IPS-20b (cell line): ENCODE measurements around the gene NEMF.
A peak's percentile ranks its signal among the peaks of the same experiment; 100 is the strongest.
"Not testable (repeated sequence)": the region's sequence is repeated elsewhere in the genome, so short reads cannot be mapped to it uniquely, and the experiment has no call there.

Experiments used
- H3K27ac ChIP-seq: one replicate; pipeline ENCODE4 v1.5.1; 2013; ENCODE audit warnings: low read length
- H3K27me3 ChIP-seq: 2 replicates; pipeline ENCODE4 v1.6.1; 2013; ENCODE audit warnings: mild to moderate bottlenecking, low read length, inconsistent platforms; ENCODE audit not compliant: insufficient read depth
- H3K36me3 ChIP-seq: 2 replicates; pipeline ENCODE4 v1.6.1; 2013; ENCODE audit warnings: low read depth, mild to moderate bottlenecking, inconsistent platforms, low read length, moderate library complexity; ENCODE audit not compliant: insufficient read depth
- H3K4me1 ChIP-seq: 2 replicates; pipeline ENCODE4 v1.6.1; 2013; ENCODE audit warnings: mild to moderate bottlenecking, control low read depth, inconsistent platforms, low read length, moderate library complexity; ENCODE audit not compliant: insufficient read depth
- H3K4me3 ChIP-seq: 2 replicates; pipeline ENCODE4 v1.5.1; 2013; ENCODE audit warnings: mild to moderate bottlenecking, low read length, inconsistent platforms
- H3K9ac ChIP-seq: 2 replicates; pipeline ENCODE4 v1.6.1; 2013; ENCODE audit warnings: low read depth, mild to moderate bottlenecking, inconsistent platforms, low read length, moderate library complexity
- H3K9me3 ChIP-seq: 2 replicates; pipeline ENCODE4 v1.6.1; 2013; ENCODE audit warnings: mild to moderate bottlenecking, low read depth, low read length, inconsistent platforms; ENCODE audit not compliant: insufficient read depth

Gene NEMF

DNA sequence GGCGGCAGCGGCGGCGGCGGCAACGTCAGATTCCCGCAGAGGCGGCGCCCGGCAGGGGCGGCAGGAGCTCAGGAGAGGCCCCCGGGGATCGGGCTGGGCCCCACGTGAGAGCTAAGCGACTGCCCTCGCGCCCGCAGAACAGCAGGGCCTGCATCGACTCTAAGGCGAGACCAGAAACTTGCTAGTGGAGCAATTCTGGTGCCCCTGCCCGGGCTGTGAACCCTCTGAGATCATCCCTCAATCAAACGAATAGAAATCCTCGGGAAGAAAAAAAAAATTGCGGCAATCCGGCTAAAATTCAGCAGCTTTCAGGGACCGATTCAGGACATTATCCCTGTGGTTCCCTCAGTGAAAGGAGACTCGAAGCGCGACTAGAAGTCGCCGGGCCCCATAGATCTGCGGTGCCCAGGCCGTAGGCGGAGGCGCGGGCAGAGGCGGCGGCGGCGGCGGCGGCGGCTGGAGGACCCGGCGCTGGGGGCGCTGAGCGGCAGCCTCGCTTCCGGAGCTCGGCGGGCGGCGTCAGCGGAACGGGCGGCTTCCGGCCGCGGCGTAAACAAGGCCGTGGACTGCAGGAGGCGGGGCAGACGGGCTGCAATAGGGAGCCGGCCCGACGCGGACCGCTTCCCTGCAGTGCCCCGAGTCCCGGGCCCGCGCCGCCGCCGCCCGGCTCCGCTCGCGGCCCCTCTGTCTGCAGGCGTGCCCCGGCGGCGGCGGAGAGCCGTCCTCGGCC, 84.9 kb downstream of the NEMF start, which contains the start of gene KLHDC2:
Gene KLHDC2 (plus strand): TSS at position 583 of the 730 bp plus-strand sequence. CDS start 316 bp downstream, outside the sequence.
- H3K9me3 ChIP-seq, result no peaks in the 10 kb centered on the region
- H3K9ac ChIP-seq, result peak within 1 kb of the TSS; percentile 99
- H3K4me1 ChIP-seq, result peaks cover 3% of the 10 kb centered on the region
- peak within 1 kb of the TSS; percentile 92 for H3K27ac ChIP-seq
- H3K27me3 ChIP-seq, result no peaks in the 10 kb centered on the region
- peak within 1 kb of the TSS; percentile 99 for H3K4me3 ChIP-seq
- peaks cover 8% of the 10 kb centered on the region; the same call in 1 of the 2 replicates for H3K36me3 ChIP-seq

DNA sequence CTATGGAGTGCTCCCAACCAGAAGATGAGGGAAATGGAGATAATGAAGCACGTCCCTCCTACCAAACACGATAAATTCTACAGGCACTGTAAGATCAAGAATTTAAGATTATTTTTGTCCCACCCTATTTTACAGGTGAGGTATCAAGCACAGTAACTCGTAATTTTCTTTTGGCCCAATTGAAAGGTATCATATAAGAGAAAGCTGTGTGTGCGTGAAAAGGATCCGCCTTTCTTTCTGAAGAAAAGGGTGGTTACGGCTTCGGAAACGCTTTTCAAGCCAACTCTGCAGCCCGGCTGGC, 85.4 kb downstream of the NEMF start:
- peaks cover 3% of the 10 kb centered on the region for H3K4me1 ChIP-seq
- peak overlapping the region; percentile 99 for H3K4me3 ChIP-seq
- H3K27ac ChIP-seq, result peak overlapping the region; percentile 81
- H3K36me3 ChIP-seq, result peaks cover 5% of the 10 kb centered on the region; the same call in 1 of the 2 replicates
- no peaks in the 10 kb centered on the region for H3K27me3 ChIP-seq
- H3K9me3 ChIP-seq, result no peaks in the 10 kb centered on the region
- peak overlapping the region; percentile 94; the same call in 1 of the 2 replicates for H3K9ac ChIP-seq

DNA sequence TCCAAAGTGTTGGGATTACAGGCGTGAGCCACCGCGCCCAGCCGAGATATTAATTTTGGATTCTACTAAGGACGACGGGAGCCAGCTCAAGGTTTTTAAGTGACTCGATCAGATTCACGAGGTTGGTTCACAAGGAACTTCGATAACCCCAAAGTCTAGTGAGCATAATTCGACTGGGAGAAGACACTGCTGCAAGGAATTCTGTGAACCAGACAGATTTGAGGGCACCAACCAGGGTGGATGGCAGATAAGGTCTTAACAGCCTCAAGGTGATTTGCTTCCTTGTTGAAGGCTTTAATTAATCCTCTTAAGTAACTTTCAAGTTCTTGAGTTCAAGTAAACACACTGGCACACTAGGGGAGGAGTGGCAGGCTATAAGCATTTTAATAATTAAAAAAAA, 85.7 kb downstream of the NEMF start:
- no peaks in the 10 kb centered on the region for H3K27me3 ChIP-seq
- peak overlapping the region; percentile 94; the same call in 1 of the 2 replicates for H3K9ac ChIP-seq
- H3K4me1 ChIP-seq, result peaks cover 3% of the 10 kb centered on the region
- H3K9me3 ChIP-seq, result no peaks in the 10 kb centered on the region
- peaks cover under 1% of the 10 kb centered on the region; the same call in 1 of the 2 replicates for H3K36me3 ChIP-seq
- H3K27ac ChIP-seq, result no peak overlapping the region
- peak overlapping the region; percentile 99 for H3K4me3 ChIP-seq

DNA sequence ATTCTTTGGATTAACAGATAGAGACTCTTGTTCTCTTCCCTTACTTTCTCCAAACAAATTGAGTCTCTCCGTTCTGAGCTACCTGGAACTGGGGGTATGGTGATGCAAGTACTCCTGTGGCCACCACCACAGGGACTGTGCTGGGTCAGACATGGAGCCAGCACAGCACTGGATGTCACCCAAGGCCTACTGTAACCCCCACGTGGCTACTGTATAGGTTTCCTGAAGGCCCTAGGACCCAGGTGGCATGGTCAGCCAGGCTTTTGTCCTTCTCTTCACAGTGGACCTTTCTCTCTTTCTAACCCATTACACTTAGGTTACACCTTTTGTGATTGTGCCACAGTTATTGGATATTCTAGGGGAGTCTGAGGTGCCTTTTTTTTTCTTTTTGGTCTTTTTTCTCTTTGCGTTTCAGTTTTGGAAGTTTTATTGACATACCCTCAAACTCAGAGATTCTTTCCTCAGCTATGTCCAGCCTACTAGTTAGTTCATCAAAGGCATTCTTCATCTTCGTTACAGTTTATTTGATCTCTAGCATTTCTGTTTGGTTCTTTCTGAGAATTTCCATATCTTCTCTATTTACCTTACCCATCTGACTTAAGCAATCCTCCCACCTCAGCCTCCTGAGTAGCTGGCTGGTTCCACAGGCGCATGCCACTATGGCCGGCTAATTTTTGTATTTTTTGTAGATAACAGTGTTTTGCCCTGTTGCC, 90.6 kb downstream of the NEMF start:
- no peaks in the 10 kb centered on the region for H3K36me3 ChIP-seq
- no peak overlapping the region for H3K4me3 ChIP-seq
- no peak overlapping the region for H3K27ac ChIP-seq
- no peaks in the 10 kb centered on the region for H3K9me3 ChIP-seq
- no peaks in the 10 kb centered on the region for H3K27me3 ChIP-seq
- peaks cover 3% of the 10 kb centered on the region for H3K4me1 ChIP-seq
- no peak overlapping the region for H3K9ac ChIP-seq

DNA sequence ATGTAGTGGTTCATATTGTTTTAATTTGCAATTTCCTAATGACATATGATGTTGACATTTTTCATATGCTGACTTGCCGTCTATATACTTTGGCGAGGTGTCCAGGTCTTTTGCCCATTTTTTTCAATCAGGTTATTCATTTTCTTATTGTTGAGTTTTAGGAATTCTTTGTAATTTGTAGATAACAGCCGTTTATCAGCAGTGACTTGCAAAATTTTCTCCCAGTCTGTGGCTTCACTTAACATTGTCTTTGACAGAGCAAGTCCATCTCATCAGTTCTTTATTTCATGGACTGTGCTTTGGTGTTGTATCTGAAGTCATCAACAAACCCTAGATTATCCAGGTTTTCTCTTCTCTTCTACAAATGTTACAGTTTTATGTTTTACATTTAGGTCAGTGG, 97.2 kb downstream of the NEMF start:
- Histone ChIP-seq H3K27me3 (no peaks in the 10 kb centered on the region), H3K4me3 (no peak overlapping the region), H3K9me3 (peaks cover 3% of the 10 kb centered on the region; the same call in 1 of the 2 replicates), H3K27ac (no peak overlapping the region), H3K9ac (no peak overlapping the region), H3K36me3 (no peaks in the 10 kb centered on the region), H3K4me1 (no peaks in the 10 kb centered on the region)

DNA sequence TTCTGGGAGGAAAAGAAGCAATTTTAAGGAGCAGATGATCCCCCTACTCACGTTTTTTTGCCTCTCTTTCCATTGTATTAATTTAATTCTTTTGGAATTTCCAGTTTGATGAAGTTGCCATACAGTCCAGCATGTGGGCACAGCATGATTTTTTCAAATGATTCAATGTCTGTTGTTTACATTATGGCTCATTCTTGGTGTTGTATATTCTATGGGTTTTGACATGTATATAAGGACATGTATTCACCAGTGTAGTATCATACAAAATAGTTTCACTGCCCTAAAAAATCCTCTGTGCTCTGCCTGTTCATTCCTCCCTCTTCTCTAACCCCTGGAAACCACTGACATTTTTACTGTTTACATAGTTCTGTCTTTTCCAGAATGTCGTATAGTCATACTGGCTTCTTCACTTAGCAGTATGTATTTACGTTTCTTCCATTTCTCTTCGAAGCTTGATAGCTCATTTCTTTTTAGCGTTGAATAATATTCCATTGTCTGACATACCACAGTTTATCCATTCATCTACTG, 98.0 kb downstream of the NEMF start:
- H3K27me3 ChIP-seq, result no peaks in the 10 kb centered on the region
- H3K4me3 ChIP-seq, result no peak overlapping the region
- peaks cover 3% of the 10 kb centered on the region; the same call in 1 of the 2 replicates for H3K9me3 ChIP-seq
- H3K27ac ChIP-seq, result no peak overlapping the region
- H3K36me3 ChIP-seq, result no peaks in the 10 kb centered on the region
- H3K9ac ChIP-seq, result no peak overlapping the region
- no peaks in the 10 kb centered on the region for H3K4me1 ChIP-seq

DNA sequence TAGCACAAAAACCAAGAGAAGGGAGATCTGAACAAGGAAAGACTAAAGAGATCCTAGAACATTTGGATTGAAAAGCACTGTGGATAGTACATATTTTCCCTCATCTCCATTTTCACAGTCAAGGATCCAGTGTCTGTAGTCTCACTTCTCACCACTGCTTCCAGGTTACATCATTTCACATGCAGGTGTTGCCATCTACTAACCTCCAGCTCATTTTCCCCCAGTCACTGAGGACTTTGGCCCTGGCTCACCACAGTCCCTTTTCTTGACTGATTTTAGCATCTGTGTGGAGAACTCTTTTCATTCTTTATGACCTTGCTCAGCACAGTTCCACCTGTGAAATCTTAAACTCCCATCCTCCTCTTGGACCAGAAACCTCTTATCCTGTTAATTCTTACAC, 106.1 kb downstream of the NEMF start:
- not testable (repeated sequence) for H3K4me1 ChIP-seq

GRCh38 chr14:49745191-49745590, 107.4 kb downstream of the NEMF start:
- H3K4me1 ChIP-seq, result no peaks in the 10 kb centered on the region
- H3K9me3 ChIP-seq, result no peaks in the 10 kb centered on the region
- no peaks in the 10 kb centered on the region for H3K27me3 ChIP-seq
- H3K4me3 ChIP-seq, result no peak overlapping the region
- H3K9ac ChIP-seq, result no peak overlapping the region
- H3K27ac ChIP-seq, result no peak overlapping the region
- H3K36me3 ChIP-seq, result no peaks in the 10 kb centered on the region

More for the DNA sequence above, 106.1 kb downstream of the NEMF start:
- not testable (repeated sequence) for H3K9ac ChIP-seq, H3K4me3 ChIP-seq, H3K27ac ChIP-seq, H3K27me3 ChIP-seq, H3K36me3 ChIP-seq, H3K9me3 ChIP-seq

GRCh38 chr14:49735669-49736068, 116.9 kb downstream of the NEMF start:
- H3K27me3 ChIP-seq, H3K27ac ChIP-seq, H3K4me1 ChIP-seq, H3K9ac ChIP-seq, H3K9me3 ChIP-seq, H3K36me3 ChIP-seq, H3K4me3 ChIP-seq: not testable (repeated sequence)

GRCh38 chr14:49733836-49734235, 118.8 kb downstream of the NEMF start:
- Histone ChIP-seq H3K27me3 (no peaks in the 10 kb centered on the region), H3K27ac (no peak overlapping the region), H3K4me3 (no peak overlapping the region), H3K4me1 (no peaks in the 10 kb centered on the region), H3K9me3 (no peaks in the 10 kb centered on the region), H3K36me3 (no peaks in the 10 kb centered on the region), H3K9ac (no peak overlapping the region)

- Histone ChIP-seq H3K9me3 (no peaks in the 10 kb centered on the region), H3K9ac (no peak overlapping the region), H3K27me3 (no peaks in the 10 kb centered on the region), H3K27ac (no peak overlapping the region), H3K36me3 (no peaks in the 10 kb centered on the region), H3K4me1 (no peaks in the 10 kb centered on the region), H3K4me3 (no peak overlapping the region)
These were observed 119.7 kb downstream of the NEMF start for GRCh38 chr14:49732896-49733295.
